ENCODE data around the gene SH3BP4.
A peak's percentile ranks its signal among the peaks of the same experiment; 100 is the strongest.

Gene SH3BP4

DNA sequence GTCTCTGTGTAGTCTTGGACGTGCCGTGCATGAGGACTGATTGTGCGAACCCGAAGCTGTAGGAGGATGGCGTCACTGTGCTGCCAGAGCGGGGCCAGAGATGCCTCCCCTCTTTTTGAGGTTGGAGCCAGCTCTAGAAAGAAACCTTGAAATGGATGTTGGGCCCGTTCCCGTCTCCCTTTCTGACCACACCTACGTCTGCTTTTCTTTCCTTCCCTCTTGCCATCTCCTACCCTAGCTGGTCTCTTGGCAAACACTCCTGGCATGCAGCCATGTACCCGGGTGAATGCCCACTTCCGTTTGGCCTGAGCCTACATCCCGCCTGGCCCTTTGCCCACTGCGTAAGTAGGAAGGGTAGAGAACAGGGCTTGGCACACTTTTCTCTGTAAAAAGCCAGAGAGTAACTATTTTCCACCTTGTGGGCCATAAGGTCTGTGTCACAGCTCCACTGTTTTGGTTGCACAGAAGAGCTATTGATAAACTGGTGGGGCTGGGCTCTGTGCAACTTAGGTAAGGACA is 37.4 kb downstream of the SH3BP4 start:
- ATAC-seq (replicated peaks) (no peak), DNase-seq (no peak)
- peaks cover 17 to 41% of the 10 kb centered on the region in 2 donors for H3K4me1 Mint-ChIP-seq
- peaks cover 0 to 6% of the 10 kb centered on the region in 2 donors for H3K9me3 Mint-ChIP-seq
- peaks cover 4 to 5% of the 10 kb centered on the region in 2 donors for H3K36me3 Mint-ChIP-seq
- no peak overlapping the region for H3K27ac Mint-ChIP-seq
- H3K4me3 Mint-ChIP-seq: no peak overlapping the region
- peaks cover 0 to 3% of the 10 kb centered on the region in 2 donors for H3K27me3 Mint-ChIP-seq

GRCh38 chr2:234990300-234990699 is 38.5 kb downstream of the SH3BP4 start:
- Mint-ChIP-seq H3K27me3 (peaks cover 0 to 4% of the 10 kb centered on the region in 2 donors), H3K4me3 (no peak overlapping the region), H3K27ac (no peak overlapping the region), H3K4me1 (peaks cover 19 to 52% of the 10 kb centered on the region in 2 donors), H3K9me3 (peaks cover 0 to 6% of the 10 kb centered on the region in 2 donors), H3K36me3 (peaks cover 5% of the 10 kb centered on the region in 2 donors)
- DNase-seq: no peak
- no peak for ATAC-seq (replicated peaks)

DNA sequence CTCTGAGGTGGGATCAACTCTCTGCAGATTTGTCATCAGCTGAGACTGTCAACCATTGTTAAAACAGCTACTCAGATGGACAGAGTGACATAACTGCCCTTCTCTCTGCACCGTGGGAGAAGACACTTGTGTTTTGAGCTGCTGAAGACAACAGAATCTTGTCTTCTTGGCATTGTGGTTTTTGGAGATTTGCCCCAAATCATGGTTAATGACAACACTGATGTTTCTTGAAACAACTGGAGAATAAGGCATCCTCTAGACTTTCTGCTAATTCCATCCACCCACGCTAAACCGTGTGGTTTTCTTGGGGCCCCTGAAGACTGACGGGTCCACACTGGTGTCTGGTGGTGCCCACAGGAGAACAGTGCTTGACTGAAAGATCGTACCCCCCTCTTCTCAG is 39.5 kb downstream of the SH3BP4 start:
- no peak overlapping the region for H3K4me3 Mint-ChIP-seq
- ATAC-seq (replicated peaks): no peak
- H3K27me3 Mint-ChIP-seq: peaks cover 0 to 7% of the 10 kb centered on the region in 2 donors
- no peak for DNase-seq
- H3K4me1 Mint-ChIP-seq: peaks cover 22 to 57% of the 10 kb centered on the region in 2 donors
- peaks cover 0 to 6% of the 10 kb centered on the region in 2 donors for H3K9me3 Mint-ChIP-seq
- peaks cover 8 to 10% of the 10 kb centered on the region in 2 donors for H3K36me3 Mint-ChIP-seq
- H3K27ac Mint-ChIP-seq: no peak overlapping the region

- H3K36me3 Mint-ChIP-seq: peaks cover 8 to 12% of the 10 kb centered on the region in 2 donors
- DNase-seq (no peak), ATAC-seq (replicated peaks) (no peak)
- peaks cover 0 to 7% of the 10 kb centered on the region in 2 donors for H3K27me3 Mint-ChIP-seq
- no peak overlapping the region for H3K4me3 Mint-ChIP-seq
- H3K27ac Mint-ChIP-seq: no peak overlapping the region
- H3K4me1 Mint-ChIP-seq: peaks cover 22 to 57% of the 10 kb centered on the region in 2 donors
- peaks cover 0 to 6% of the 10 kb centered on the region in 2 donors for H3K9me3 Mint-ChIP-seq
These were observed 40.0 kb downstream of the SH3BP4 start for GRCh38 chr2:234991793-234992192.

GRCh38 chr2:234992196-234992595 is 40.4 kb downstream of the SH3BP4 start:
- H3K27me3 Mint-ChIP-seq: peaks cover 0 to 7% of the 10 kb centered on the region in 2 donors
- H3K9me3 Mint-ChIP-seq: peaks cover 0 to 6% of the 10 kb centered on the region in 2 donors
- H3K36me3 Mint-ChIP-seq: peaks cover 7 to 12% of the 10 kb centered on the region in 2 donors
- no peak overlapping the region for H3K27ac Mint-ChIP-seq
- no peak for DNase-seq
- ATAC-seq (replicated peaks): no peak
- H3K4me1 Mint-ChIP-seq: peaks cover 22 to 53% of the 10 kb centered on the region in 2 donors
- no peak overlapping the region for H3K4me3 Mint-ChIP-seq

GRCh38 chr2:234992624-234993349 is 41.0 kb downstream of the SH3BP4 start:
- H3K27ac Mint-ChIP-seq: no peak overlapping the region
- H3K4me3 Mint-ChIP-seq: no peak overlapping the region
- DNase-seq (no peak), ATAC-seq (replicated peaks) (no peak)
- H3K36me3 Mint-ChIP-seq: peaks cover 3 to 12% of the 10 kb centered on the region in 2 donors
- H3K27me3 Mint-ChIP-seq: peaks cover 0 to 7% of the 10 kb centered on the region in 2 donors
- peaks cover 19 to 47% of the 10 kb centered on the region in 2 donors for H3K4me1 Mint-ChIP-seq
- peaks cover 0 to 6% of the 10 kb centered on the region in 2 donors for H3K9me3 Mint-ChIP-seq

- Mint-ChIP-seq H3K4me1 (peaks cover 19 to 46% of the 10 kb centered on the region in 2 donors), H3K36me3 (peaks cover 3 to 16% of the 10 kb centered on the region in 2 donors), H3K9me3 (peaks cover 0 to 6% of the 10 kb centered on the region in 2 donors), H3K27me3 (peaks cover 0 to 7% of the 10 kb centered on the region in 2 donors), H3K4me3 (peak overlapping the region; percentile 67 to 78), H3K27ac (peak overlapping the region; percentile 78)
- ATAC-seq (replicated peaks) (peak; percentile 94 to 95), DNase-seq (no peak)
These were observed 41.7 kb downstream of the SH3BP4 start for GRCh38 chr2:234993541-234993981.

DNA sequence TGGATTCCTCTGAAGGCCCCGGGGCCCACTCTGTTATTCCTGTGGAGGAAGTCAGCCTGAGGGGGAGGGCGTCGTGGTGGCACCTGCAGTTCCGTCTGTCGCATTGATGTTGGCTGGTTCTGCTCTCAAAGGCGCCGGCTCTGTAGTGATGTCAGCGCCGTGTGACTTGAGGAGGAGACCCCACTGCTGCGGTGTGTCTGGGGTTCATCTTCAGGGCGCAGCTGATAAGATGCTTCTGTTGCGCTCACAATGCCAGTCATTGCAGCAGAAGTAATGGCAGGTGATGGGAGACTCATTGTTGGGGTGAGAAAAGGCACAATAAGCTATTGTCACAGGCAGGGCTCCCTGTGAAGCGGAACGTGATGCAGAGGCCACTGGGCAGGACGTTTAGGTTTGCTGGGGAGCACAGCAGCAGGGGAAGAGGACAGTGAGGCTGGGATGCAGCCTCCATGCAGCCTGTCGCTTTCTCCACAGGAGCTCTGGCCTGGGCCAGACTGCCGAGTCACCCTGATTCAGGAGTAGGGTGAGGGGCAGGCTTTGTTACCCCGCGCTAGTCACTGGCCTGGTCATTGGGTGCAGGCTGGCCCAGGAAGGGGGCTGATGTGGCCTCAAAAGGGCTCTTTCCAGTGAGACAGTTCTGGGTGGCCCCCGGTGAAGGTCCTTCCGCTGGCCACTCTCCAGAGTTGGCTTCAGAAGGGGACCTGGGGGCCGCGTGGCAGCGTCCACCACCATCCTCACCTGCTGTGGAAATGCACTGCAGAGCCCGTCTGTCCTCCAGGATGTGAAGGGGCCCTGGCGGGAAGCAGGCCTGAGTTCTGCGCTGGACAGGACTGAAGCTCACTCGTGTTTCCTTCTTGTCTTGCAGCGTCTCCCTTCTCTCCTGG is 42.9 kb downstream of the SH3BP4 start:
- Mint-ChIP-seq H3K36me3 (peaks cover 3 to 20% of the 10 kb centered on the region in 2 donors), H3K27ac (no peak overlapping the region), H3K4me1 (peaks cover 17 to 39% of the 10 kb centered on the region in 2 donors), H3K4me3 (peak overlapping the region in 1 of 2 donors; percentile 78), H3K9me3 (peaks cover 0 to 5% of the 10 kb centered on the region in 2 donors), H3K27me3 (peaks cover 0 to 4% of the 10 kb centered on the region in 2 donors)
- DNase-seq (no peak), ATAC-seq (replicated peaks) (no peak)

GRCh38 chr2:234995332-234996068 is 43.7 kb downstream of the SH3BP4 start:
- peaks cover 0 to 4% of the 10 kb centered on the region in 2 donors for H3K27me3 Mint-ChIP-seq
- peaks cover 0 to 3% of the 10 kb centered on the region in 2 donors for H3K9me3 Mint-ChIP-seq
- peaks cover 3 to 20% of the 10 kb centered on the region in 2 donors for H3K36me3 Mint-ChIP-seq
- DNase-seq (no peak), ATAC-seq (replicated peaks) (no peak)
- peak overlapping the region in 1 of 2 donors; percentile 32 for H3K4me3 Mint-ChIP-seq
- no peak overlapping the region for H3K27ac Mint-ChIP-seq
- H3K4me1 Mint-ChIP-seq: peaks cover 17 to 39% of the 10 kb centered on the region in 2 donors

DNA sequence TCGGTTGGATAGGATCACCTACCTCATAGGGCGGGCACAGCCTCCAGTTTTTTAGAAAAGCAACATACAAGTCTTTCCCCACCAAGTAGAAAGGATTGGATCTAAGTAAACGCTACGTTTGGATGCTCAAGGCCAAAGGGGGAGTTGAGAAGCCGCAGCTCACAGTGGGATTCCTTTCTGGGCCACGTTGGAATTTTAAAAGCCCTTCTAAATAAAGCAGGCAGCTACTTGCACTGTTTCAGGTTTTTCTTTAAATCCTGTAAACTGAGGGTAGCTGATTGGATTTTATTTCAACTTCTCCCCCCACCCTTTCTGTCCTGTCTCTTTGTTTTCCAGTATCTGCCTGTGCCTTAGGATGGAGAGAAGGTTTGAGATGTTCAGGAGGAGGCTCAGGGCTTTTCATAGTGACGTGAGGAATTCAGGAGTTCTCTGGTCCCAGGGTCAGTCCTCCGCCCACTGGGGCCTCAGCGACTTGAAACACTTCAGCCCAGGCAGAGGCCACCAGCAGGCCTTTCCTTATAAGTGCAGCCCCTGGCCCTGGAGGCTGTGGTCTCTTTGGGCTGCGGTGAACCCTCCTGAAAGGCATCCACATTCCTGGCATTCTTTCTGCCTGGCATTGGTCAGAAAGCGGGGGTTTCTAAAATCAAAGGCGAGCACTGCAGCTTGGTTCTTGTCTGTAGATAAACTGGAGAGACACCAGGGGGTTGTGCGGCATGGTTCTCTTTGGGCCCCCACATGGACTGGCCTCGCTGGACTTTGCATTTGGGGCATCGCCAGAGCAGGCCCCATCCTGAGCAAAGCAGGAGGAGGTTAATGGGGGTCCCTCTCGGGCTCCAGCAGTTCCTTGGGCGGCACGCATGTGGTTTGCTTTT is 44.5 kb downstream of the SH3BP4 start:
- peaks cover 17 to 39% of the 10 kb centered on the region in 2 donors for H3K4me1 Mint-ChIP-seq
- H3K4me3 Mint-ChIP-seq: no peak overlapping the region
- peaks cover 0 to 2% of the 10 kb centered on the region in 2 donors for H3K9me3 Mint-ChIP-seq
- H3K27ac Mint-ChIP-seq: no peak overlapping the region
- H3K36me3 Mint-ChIP-seq: peaks cover 3 to 20% of the 10 kb centered on the region in 2 donors
- ATAC-seq (replicated peaks) (no peak), DNase-seq (no peak)
- H3K27me3 Mint-ChIP-seq: peaks cover 0 to 4% of the 10 kb centered on the region in 2 donors

GRCh38 chr2:234996941-234997270 is 45.1 kb downstream of the SH3BP4 start:
- Mint-ChIP-seq H3K9me3 (peaks cover 0 to 2% of the 10 kb centered on the region in 2 donors), H3K4me3 (no peak overlapping the region), H3K36me3 (peaks cover 3 to 22% of the 10 kb centered on the region in 2 donors), H3K27me3 (peaks cover 0 to 4% of the 10 kb centered on the region in 2 donors), H3K4me1 (peaks cover 17 to 35% of the 10 kb centered on the region in 2 donors), H3K27ac (no peak overlapping the region)
- no peak for ATAC-seq (replicated peaks)
- DNase-seq: no peak

GRCh38 chr2:234997389-234997788 is 45.6 kb downstream of the SH3BP4 start:
- Mint-ChIP-seq H3K27ac (no peak overlapping the region), H3K4me3 (no peak overlapping the region), H3K4me1 (peaks cover 17 to 30% of the 10 kb centered on the region in 2 donors), H3K27me3 (peaks cover 0 to 4% of the 10 kb centered on the region in 2 donors), H3K9me3 (peaks cover 0 to 2% of the 10 kb centered on the region in 2 donors), H3K36me3 (peaks cover 3 to 22% of the 10 kb centered on the region in 2 donors)
- ATAC-seq (replicated peaks) (no peak), DNase-seq (no peak)
